ENCODE results near the gene BAHD1.

GRCh38 chr15:40463886-40464545 is 23.3 kb downstream of the BAHD1 start:
- TF ChIP-seq, protein P1, sequence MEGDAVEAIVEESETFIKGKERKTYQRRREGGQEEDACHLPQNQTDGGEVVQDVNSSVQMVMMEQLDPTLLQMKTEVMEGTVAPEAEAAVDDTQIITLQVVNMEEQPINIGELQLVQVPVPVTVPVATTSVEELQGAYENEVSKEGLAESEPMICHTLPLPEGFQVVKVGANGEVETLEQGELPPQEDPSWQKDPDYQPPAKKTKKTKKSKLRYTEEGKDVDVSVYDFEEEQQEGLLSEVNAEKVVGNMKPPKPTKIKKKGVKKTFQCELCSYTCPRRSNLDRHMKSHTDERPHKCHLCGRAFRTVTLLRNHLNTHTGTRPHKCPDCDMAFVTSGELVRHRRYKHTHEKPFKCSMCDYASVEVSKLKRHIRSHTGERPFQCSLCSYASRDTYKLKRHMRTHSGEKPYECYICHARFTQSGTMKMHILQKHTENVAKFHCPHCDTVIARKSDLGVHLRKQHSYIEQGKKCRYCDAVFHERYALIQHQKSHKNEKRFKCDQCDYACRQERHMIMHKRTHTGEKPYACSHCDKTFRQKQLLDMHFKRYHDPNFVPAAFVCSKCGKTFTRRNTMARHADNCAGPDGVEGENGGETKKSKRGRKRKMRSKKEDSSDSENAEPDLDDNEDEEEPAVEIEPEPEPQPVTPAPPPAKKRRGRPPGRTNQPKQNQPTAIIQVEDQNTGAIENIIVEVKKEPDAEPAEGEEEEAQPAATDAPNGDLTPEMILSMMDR (IDR thresholded peaks at IDR 0.05; ENCODE audit: low read length): no peak
- TF ChIP-seq EZH2 (optimal IDR thresholded peaks at IDR 0.05; ENCODE audit: low read depth, low read length): no peak
- no peak for TF ChIP-seq EZH2phosphoT487 (IDR thresholded peaks at IDR 0.05; ENCODE audit: low read length)
